Fibroblast of skin of right biceps (primary cell): ENCODE measurements around the gene ZNF766.
"Not testable (repeated sequence)": the region's sequence is repeated elsewhere in the genome, so short reads cannot be mapped to it uniquely, and the experiment has no call there.

Experiments used
- DNase-seq: peaks from one replicate; pipeline ENCODE4 v3.0.0-alpha.2; 2013

Gene ZNF766

DNA sequence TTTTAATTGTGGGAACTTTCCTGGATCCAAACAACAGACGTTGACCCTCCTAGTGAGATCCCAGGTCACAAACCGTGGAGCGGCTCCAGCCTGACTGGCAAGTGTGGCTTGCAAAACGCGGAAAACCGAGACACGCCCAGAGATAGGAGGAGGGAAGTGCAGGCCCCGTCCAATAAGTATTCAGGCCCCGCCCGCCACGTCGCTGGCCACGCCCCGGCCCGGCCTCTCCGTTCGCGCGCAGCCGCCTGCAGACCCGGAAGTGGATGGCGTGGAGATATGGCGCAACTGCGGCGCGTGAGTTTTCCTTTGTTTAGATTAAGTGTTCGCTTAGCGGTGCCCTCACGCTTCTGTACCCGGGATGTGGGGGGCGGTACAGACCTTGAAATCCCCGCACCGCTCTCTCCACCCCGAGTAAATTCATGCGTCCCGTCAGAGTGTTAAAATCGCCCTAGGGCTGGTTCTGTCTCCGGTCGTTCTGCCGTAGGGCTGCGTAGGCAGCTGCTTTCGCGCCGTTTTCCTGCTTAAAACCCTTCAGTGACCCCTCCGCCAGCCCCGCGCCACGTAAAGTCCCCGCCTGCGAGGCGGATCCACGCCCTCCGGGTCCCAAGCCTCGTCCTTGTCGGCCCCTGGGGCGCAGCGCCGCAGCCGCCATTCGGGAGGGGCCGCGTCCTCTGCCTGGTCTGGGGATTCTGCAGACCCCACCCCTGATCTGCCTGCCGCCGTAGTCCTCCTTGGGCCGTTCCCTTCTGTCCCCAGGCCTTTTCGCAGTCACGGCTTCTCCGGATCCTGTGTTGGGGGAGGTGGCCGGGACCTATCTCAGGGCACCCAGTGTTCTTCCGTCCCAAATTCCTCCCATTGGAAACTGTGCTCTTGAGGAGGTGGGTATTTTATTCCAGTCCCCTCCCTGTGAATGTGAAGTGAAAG lies at the start of gene ZNF766:
TSS of gene ZNF766 (plus strand) at position 250 of the 924 bp plus-strand sequence. CDS start at position 277, 27 bp downstream.
- DNase-seq: peak; percentile 95

DNA sequence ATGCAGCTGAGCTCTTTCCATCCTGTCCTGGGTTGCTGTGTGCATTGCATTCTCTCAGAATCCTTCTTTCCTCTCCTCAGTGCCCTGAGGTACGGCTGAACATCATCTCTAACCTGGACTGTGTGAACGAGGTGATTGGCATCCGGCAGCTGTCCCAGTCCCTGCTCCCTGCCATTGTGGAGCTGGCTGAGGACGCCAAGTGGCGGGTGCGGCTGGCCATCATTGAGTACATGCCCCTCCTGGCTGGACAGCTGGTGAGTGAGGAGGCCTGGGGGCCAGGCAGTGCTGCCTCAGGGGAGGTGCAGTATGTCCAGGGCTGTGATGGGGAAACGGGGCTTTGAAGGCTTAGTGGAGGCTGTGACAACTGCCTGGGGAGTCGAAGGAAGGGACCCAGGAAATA lies 49.8 kb upstream of the ZNF766 start:
- no peak for DNase-seq

DNA sequence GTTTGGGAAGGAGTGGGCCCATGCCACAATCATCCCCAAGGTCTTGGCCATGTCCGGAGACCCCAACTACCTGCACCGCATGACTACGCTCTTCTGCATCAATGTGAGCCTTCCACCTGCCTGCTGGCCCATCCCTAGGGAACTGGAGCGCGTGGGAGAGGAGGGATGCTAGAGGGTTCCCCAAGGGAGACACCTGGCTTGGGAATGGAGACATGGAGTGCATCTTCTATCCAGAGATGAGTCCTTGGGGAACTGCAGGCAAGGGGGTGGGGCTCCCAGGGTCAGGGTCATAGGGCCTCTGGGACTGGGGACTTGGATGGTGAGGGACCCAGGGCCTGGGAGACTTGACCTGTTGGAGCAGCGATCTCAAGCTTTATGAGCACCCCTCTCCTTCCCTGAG lies 48.4 kb upstream of the ZNF766 start:
- DNase-seq: no peak

DNA sequence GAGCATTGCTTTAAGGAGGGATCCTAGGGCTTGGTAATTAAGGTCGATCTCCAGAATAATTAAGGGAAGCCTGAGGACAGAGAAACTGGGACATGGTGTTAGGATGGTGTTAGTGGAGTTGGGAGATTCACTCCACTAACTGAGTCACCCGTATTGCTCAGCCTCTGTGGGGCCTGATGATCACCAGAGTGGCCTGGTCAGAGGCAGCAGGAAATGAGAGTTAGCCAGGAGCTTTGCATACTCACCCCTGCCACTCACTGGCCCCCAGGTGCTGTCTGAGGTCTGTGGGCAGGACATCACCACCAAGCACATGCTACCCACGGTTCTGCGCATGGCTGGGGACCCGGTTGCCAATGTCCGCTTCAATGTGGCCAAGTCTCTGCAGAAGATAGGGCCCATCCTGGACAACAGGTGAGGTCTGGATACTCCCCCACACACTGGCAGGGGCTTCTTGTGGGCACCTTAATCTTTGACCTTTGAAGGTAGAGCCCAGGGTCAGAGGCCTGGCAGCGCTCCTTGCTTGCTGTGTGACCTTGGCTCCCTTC lies 47.5 kb upstream of the ZNF766 start:
- no peak for DNase-seq

DNA sequence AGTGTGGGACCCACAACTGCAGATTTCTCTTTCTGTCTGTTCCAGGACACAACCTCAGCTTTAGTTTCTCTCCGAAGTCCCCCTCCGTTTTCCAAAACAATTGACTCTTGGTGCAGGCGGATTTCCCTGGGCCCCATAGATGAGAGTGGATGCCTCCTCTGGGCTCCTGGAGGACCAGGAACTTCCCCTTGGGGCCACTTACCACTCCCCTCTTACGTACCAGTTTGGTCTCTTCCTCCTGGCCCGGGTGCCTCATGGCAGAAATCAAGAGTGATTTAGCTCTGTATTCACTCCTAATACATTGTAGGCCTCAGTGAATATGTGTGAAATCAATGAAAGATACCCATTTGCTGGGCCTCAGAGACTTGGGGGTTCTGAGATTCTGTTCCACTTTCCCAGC lies 45.2 kb upstream of the ZNF766 start:
- no peak for DNase-seq

DNA sequence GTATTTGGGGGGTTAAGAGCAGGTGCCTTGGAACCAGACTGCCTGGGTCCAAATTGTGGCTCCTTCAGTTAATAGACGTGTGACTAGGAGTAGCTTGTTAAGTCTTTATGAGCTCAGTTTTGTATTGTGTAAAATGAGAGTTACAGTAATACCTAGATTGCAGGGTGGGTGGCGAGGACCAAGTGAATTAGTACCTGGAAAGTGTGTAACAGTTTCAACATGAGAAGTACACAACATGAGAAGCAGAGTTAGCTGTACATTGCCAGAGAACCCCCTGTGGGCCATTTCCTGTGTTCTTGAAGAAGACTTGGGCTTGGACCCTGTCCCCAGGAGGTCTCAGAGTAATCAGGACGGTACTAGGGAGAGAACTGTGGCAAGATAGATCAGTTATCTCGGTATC lies 42.7 kb upstream of the ZNF766 start:
- DNase-seq: no peak

DNA sequence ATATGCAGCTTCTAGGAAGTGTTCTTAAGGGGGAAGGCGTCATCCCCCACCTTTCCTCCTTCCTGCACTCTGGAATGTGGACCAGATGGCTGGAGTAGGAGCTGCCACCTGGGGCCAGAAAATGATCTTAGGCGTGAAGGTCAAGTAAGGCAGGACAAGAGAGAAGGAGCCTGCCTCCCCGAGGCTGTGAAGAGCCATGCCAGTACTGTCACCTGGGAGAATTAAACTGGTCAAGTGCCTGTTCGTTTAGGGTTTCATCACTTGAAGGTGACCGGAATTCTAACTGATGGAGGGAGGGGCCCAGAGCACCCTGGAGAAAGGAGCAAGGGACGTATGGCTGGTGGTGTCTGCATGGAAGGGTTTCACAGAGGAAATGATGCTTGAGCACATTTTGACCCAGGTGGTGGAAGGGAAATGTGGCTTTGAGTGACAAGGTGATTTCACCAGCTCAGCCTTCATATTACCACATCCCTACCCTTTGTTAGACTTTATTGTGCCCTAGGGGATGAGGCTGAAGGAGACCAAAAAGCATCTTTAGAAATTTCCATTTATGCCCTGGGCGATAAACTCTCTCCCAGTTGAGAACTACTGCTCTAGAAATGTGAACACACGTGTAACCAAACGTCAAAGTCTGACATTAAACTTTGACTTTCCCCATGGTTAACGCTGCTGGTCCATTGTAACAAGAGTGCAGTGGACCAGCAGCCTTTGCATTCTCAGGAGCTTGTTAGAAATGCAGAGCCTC lies 42.0 kb upstream of the ZNF766 start:
- DNase-seq: no peak

DNA sequence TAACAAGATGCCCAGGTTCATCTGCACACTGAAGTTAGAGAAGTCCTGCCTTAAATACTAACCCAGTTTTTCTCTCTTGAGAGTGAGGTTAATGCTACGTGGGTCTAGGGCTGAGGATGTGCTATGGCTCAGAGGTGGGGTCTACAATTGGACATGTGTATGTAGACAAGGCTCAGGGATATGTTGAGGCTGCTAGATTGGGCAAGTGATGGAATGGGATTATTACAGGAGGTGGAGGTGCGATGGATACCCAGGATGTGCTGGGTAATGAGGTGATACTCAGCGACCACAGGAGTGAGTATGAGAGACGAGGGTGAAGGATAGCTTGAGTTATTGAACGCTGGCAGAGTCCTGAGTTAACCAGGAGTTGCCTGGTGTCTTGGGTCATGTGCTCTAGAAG lies 41.4 kb upstream of the ZNF766 start:
- no peak for DNase-seq

DNA sequence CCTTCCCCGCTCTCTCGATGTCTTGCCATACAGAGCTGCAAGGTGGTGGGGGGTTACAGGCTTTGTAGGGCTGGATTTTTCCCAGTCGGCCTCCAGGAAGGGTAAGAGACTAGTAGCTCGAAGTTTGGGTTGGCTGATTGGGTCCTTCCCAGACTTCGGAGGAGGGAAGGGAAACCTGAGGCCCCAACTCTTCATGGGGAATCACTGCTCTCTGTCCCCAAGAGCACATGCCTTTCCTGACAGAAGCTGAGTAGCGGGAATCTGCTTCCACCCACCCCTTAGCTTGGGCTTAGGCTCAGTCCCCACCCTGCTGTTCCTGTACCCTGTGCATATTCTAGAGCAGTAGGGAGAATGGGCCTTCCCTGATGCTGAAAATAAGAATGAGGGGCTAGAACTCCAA lies 39.9 kb upstream of the ZNF766 start:
- no peak for DNase-seq

DNA sequence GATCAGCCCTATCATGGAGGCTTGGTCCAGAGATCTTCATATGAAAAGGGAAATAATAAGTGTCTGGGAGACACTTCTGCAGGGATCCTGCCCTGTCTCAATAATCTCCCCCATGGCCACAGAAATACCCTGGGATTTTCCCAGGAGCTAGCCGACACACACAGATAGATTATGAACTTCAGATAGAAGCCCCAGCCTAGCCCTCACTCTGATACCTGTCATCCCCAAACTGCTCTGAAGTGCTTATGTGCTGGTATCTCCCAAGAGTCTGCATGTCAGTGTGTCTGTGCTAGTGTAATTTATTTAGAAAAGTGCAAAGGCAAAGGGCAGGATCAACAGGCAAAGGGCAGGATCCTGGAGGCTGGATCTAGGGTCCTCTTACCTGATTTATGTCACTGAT lies 38.7 kb upstream of the ZNF766 start:
- DNase-seq: no peak

DNA sequence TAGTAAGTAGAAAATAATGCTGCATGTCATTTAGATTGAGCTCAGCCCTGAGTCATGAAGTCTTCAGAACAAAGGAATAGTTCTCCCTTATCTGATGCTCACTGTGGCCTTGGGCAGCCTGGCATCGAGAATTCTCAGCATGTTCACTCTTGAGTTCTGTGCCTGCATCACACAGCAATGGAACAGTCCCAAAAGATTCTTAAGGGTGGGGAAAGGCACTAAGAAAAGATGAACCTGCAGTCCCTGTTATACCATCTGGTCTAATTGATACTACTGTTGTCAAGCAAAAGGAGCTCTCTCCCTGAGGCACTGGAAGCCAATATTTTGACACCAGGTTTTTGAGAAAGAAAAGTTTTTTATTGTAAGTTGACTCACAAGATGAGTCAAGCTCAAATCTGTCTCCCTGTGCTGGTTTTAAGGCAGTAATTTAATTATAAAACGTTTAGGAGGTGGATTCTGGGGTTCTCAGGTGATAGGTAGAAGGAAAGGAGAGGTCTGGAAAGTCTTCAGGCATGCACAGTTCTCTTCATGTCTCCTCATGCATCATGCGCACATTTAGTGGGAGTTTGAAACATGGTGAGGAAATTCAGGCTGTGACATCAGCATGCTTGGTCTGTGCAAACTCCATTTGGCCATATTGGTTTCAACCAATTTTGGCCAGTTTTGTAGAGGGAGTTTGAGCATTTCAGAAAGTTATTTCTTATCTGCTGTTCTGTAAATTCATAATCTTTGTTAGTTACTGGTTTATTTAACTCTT lies 38.1 kb upstream of the ZNF766 start:
- no peak for DNase-seq

DNA sequence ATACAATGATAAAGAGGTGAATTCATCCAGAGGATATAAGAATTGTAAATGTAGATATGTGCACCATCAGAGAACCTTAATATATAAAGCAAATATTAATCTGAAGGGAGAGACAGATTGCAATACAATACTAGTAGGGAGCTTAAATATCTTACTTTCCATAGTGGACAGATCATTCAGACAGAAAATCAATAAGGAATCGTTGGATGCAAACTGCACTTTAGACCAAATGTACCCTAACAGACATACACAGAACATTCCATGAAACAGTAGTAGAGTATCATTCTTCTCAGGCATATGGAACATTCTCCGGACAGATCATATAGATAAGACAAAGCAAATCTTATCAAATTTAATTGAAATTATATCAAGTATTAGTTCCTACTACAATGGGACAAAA lies 35.0 kb upstream of the ZNF766 start:
- DNase-seq: no peak

DNA sequence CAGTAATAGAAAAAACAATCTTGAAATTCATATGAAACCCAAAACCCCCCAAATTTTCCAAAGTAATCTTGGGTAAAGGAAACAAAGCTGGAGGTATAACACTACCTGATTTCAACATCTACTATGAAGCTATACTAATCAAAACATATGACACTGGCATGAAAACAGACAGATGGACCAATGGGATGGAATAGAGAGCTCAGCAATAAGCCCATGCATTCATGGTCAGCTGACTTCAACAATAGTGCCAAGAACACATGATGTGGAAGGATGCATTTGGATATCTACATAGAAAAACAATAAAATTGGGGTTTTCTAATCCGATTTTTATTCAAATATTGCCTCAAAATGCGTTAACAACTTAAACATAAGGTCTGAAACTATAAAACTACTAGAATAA lies 32.2 kb upstream of the ZNF766 start:
- no peak for DNase-seq

DNA sequence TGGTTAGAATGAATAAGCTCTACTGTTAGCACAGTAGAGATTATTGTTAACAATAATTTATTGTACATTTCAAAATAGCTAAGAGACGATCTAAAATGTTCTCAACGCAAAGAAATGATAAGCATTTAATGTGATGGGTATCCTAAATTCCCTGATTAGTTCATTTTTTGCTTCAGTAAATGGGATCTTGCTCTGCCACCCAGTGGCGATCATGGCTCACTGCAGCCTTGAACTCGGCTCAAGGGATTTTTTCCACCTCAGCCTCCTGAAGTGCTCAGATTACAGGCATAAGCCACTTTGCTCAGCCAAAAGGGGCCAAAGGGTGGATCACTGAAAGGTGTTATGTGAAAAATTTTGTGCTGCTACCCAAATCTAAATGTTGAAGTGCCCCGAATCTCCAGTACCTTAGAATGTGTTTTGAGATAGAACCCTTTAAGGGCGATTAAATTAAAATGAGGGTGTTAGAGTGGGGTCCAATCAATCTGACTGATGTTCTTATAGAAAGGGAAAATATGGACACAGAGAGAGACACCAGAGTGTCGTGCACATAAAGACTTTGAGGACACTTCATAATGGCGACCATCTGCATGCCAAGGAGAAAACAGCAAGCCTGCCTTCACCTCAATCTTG lies 31.5 kb upstream of the ZNF766 start:
- DNase-seq: peak; percentile 62

DNA sequence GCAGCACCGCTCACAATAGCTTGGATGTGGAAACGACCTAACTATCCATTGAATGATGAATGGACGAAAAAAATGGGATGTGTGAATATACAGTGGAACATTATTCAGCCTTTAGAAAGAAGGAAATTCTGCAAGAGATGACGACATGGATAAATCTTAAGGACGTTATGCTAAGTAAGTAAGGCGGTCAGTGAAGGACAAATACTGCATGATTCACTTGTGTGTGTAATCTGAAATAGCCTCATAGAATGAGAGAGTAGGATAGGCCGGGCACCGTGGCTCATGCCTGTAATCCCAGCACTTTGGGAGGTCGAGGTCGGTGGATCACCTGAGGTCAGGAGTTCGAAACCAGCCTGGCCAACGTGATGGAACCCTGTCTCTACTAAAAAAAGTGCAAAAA lies 25.4 kb upstream of the ZNF766 start:
- DNase-seq: no peak

DNA sequence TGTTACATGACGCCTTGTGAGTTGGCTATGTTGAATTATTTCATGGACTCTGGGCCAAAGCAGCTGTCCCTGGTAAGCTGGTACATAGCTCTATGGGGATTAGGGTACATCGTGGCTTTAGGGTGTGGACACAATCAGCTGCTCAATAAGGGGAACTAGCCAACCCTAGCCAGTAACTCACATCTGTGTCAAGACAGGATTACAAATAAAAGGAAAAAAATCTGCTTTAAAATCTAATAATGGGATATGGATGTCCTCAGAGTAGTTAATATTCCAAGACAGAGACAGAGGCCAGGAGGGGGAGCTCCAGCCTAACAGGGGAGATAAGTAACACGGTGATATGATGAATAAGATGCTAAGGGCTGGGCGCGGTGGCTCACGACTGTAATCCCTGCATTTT lies 21.1 kb upstream of the ZNF766 start:
- DNase-seq: peak; percentile 21

DNA sequence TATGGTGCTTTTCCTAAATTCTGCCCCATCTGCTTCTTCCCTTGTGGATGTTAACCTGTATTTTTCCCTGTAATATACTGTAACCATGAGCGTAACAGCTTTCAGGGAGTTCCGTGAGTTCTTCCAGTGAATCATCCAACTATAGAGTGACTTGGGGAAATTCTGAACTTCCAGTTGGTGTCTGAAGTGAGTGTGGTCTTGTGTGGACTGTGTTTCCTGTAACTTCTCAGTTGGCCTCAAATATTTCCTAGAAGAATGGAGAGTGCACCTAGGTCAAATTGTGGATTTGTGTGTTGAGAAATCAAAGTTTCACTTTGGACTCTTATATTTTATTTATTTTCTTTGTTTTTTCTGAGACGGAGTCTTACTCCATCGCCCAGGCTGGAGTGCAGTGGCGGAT lies 11.0 kb upstream of the ZNF766 start:
- DNase-seq: no peak

DNA sequence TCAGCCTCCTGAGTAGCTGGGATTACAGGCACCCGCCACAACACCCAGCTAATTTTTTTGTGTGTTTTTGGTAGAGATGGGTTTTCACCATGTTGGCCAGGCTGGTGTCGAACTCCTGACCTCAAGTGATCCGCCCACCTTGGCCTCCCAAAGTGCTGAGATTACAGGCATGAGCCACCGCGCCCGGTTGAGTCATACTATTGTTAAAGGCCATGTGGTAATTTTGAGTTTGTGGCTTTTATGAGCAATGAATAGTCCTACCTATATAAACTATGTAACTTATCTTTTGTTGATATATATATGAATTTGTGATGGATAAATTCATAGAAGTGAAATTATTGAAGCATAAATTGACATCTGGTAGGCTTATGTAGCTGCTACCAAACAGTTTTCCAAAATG lies 3.8 kb upstream of the ZNF766 start:
- DNase-seq: not testable (repeated sequence)

DNA sequence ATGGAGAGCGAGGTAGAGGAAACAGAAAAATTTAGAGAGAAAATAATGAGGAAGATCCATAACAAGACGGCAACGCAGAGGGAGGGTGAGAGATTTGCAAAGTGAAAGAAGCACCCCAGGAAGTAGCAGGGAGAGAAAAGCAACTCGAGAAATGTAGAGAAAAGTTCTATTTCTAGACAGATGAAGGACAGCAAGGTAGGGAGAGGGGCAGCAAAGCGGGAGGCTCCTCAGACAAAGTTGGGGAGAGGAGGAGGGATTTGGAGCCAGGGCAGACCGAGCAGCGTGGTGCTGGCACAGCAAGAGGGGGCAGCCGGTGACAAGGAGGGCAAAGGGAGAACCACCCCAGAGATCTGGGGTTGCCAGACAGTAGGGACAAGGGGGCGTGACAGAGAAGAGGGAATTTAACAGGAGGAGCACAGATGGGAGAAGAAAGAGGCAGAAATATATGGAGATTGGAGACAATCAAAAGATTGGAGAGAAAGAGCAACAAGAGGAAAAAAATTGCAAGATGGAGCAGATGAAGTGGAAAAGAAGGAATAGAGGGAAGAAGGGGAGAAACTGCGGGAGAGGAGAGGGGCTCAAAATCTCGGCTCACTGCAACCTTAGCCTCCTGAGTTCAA lies 989 bp downstream of the ZNF766 start:
- peak; percentile 28 for DNase-seq

DNA sequence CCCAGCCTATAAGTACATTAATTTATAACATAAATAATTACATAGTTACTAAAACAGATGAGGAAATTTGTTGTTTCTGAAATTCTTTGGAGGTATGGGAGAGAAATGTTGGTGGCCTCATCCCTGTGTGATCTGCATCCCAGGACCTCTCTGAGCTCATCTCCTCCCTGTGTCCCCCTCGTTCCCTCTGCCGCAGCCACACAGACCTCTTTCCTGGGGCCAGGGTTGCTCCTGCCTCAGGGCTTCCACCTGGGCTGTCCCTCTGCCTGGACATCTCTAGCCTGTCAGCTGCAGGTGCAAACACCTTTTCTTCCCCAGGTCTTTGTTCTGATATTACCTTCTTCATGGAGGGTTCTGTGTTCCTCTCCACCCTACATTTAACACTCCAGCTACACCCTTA lies 3.9 kb downstream of the ZNF766 start:
- DNase-seq: no peak

DNA sequence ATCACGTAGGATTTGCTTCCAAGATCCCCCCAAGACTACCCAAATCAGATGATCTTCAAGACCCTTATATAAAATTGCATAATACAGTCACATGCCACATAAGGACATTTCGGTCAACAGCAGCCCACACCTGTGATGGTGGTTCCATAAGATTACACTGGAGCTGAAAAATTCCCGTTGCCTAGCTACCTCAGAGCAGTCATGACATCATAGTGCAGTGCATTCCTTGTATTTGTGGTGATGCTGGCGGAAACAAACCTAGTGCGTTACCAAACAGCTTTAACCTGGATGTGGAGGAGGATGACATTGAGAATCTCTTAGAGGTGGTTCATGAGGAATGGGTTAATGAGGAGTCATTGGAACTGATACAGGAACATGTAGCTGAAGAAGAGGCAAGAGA lies 4.8 kb downstream of the ZNF766 start:
- DNase-seq: no peak

DNA sequence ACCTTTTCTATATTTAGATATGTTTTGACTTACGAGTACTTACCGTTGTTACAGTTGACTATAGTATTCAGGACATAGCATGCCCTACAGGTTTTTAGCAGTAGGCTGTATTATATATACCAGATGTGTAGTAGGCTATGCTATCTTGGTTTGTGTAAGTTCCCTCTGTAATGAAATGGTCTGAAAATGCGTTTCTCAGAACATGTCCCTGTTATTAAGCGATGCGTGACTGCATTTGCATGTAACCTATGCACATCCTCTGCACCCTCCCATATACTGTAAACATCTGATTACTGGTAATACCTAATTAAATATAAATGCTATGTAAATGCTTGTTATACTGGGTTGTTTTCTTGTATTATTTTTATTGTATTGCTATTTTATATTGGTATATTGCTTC lies 6.6 kb downstream of the ZNF766 start:
- DNase-seq: no peak
